H1 (cell line): ENCODE data around the gene PSD. TPM values are rescaled to one million over a fixed set of nuclear protein-coding genes. Genes with fewer than 3 reads are reported as not detected.

ENCODE experiments used
- CTCF ChIA-PET: fragments of 300-600 bp; sonication (Branson Sonifier 250); formaldehyde crosslinking; loops from one replicate; lab custom pipeline; 2021; ENCODE audit not compliant: partially characterized antibody; lab: Charles Lee
- POLR2A ChIA-PET: fragments of 300-600 bp; sonication (Branson Sonifier 250); formaldehyde crosslinking; loops from one replicate; lab custom pipeline; 2021; ENCODE audit warnings: inconsistent platforms; ENCODE audit not compliant: partially characterized antibody; lab: Charles Lee
- DNase-seq, 2 experiments: peaks; one replicate each; pipeline versions ENCODE4 v3.0.0 to v3.0.0-alpha.2; 2010 to 2022; ENCODE audit warnings: low spot score in 2 of 2, low read depth in 1 of 2, mixed read lengths in 1 of 2
- FAIRE-seq: peaks from 2 replicates; lab custom pipeline; 2011; peaks lifted over from hg19 to GRCh38; lab: Jason Lieb, UNC
- H2AFZ ChIP-seq: 2 replicates; pipeline ENCODE4 v1.8.1; 2012; ENCODE audit warnings: low read length, inconsistent platforms
- H2AK5ac ChIP-seq: 2 replicates; pipeline ENCODE4 v1.6.1; 2013; ENCODE audit warnings: low read depth, low read length
- H2BK120ac ChIP-seq: replicated peaks from 2 replicates; pipeline ENCODE3; 2013; ENCODE audit warnings: low read depth, low read length, inconsistent platforms
- H2BK12ac ChIP-seq: 2 replicates; pipeline ENCODE4 v1.6.1; 2013; ENCODE audit warnings: low read depth, low read length
- H2BK15ac ChIP-seq: 2 replicates; pipeline ENCODE4 v1.6.1; 2013; ENCODE audit warnings: low read length
- H2BK20ac ChIP-seq: 2 replicates; pipeline ENCODE4 v1.6.1; 2013; ENCODE audit warnings: low read length
- H2BK5ac ChIP-seq: 2 replicates; pipeline ENCODE4 v1.6.1; 2013; ENCODE audit warnings: low read depth, low read length
- H3K14ac ChIP-seq: 2 replicates; pipeline ENCODE4 v1.6.1; 2013; ENCODE audit warnings: inconsistent platforms; ENCODE audit not compliant: insufficient read length
- H3K18ac ChIP-seq: 2 replicates; pipeline ENCODE4 v1.6.1; 2013; ENCODE audit warnings: low read length; ENCODE audit errors: extremely low read depth
- H3K23ac ChIP-seq: 2 replicates; pipeline ENCODE4 v1.6.1; 2013; ENCODE audit warnings: inconsistent platforms; ENCODE audit not compliant: insufficient read length
- H3K23me2 ChIP-seq: 2 replicates; pipeline ENCODE4 v1.6.1; 2013; ENCODE audit warnings: low read depth, low read length
- H3K27ac ChIP-seq: 2 replicates; pipeline ENCODE4 v1.6.1; 2011; ENCODE audit warnings: low read depth, low read length, inconsistent platforms
- H3K27me3 ChIP-seq, 4 experiments: replicated peaks in 1 of 4; 1 replicate in 1 of 4; 2 replicates in 3 of 4; pipeline versions ENCODE4 v1.6.1 to v1.8.1; 2011 to 2013; ENCODE audit warnings: low read length in 3 of 4, mild to moderate bottlenecking in 3 of 4, inconsistent platforms in 2 of 4, mixed read lengths in 2 of 4, moderate library complexity in 1 of 4; ENCODE audit not compliant: control insufficient read depth in 3 of 4, insufficient read depth in 3 of 4; ENCODE audit errors: extremely low read depth in 1 of 4
- H3K36me3 ChIP-seq, 4 experiments: 2 replicates each; pipeline versions ENCODE4 v1.6.1 to v1.8.1; 2011 to 2013; ENCODE audit warnings: mild to moderate bottlenecking in 4 of 4, low read length in 3 of 4, moderate library complexity in 2 of 4, control low read depth in 1 of 4, inconsistent platforms in 1 of 4; ENCODE audit not compliant: insufficient read depth in 4 of 4, control insufficient read depth in 2 of 4
- H3K4ac ChIP-seq: replicated peaks from 2 replicates; pipeline ENCODE3; 2013; ENCODE audit warnings: low read length, low read depth, mixed read lengths, inconsistent platforms; ENCODE audit not compliant: insufficient read length
- H3K4me1 ChIP-seq, 4 experiments: replicated peaks in 1 of 4; 1 replicate in 1 of 4; 2 replicates in 3 of 4; pipeline versions ENCODE4 v1.6.1 to v1.8.1; 2011 to 2013; ENCODE audit warnings: low read length in 3 of 4, inconsistent platforms in 2 of 4, mixed read lengths in 1 of 4; ENCODE audit not compliant: insufficient read depth in 4 of 4, control insufficient read depth in 3 of 4
- H3K4me2 ChIP-seq, 2 experiments: 2 replicates each; pipeline versions ENCODE4 v1.6.1 to v1.8.1; 2011 to 2013; ENCODE audit warnings: low read depth in 2 of 2, low read length in 2 of 2, control low read depth in 1 of 2, inconsistent platforms in 1 of 2, mild to moderate bottlenecking in 1 of 2; ENCODE audit not compliant: insufficient read depth in 1 of 2
- H3K4me3 ChIP-seq, 4 experiments: fragments of 200-600, 300-600 bp in 1 of 4; sonication (generic), shearing (Covaris generic), sonication (Bioruptor Twin) in 1 of 4; 2 replicates each; pipeline versions ENCODE4 v1.5.1 to v1.8.1; 2011 to 2016; ENCODE audit warnings: low read length in 4 of 4, low read depth in 3 of 4, control low read depth in 2 of 4, inconsistent platforms in 2 of 4, mild to moderate bottlenecking in 2 of 4, mixed read lengths in 1 of 4, moderate library complexity in 1 of 4; ENCODE audit not compliant: insufficient read depth in 2 of 4; ENCODE audit errors: extremely low read depth in 1 of 4
- H3K56ac ChIP-seq: replicated peaks from 2 replicates; pipeline ENCODE3; 2013; ENCODE audit warnings: low read depth, mild to moderate bottlenecking, mixed read lengths, low read length, inconsistent platforms; ENCODE audit not compliant: insufficient read length
- H3K79me1 ChIP-seq: 2 replicates; pipeline ENCODE4 v1.6.1; 2013; ENCODE audit warnings: low read depth, low read length, control low read depth
- H3K79me2 ChIP-seq, 2 experiments: 2 replicates each; pipeline versions ENCODE4 v1.6.1 to v1.8.1; 2012 to 2013; ENCODE audit warnings: low read length in 2 of 2, mild to moderate bottlenecking in 2 of 2, inconsistent platforms in 1 of 2; ENCODE audit not compliant: insufficient read depth in 2 of 2, control insufficient read depth in 1 of 2
- H3K9ac ChIP-seq, 4 experiments: replicated peaks in 1 of 4; 1 replicate in 1 of 4; 2 replicates in 3 of 4; pipeline versions ENCODE4 v1.6.1 to v1.8.1; 2011 to 2013; ENCODE audit warnings: low read depth in 3 of 4, low read length in 3 of 4, control low read depth in 2 of 4, mild to moderate bottlenecking in 2 of 4, moderate library complexity in 2 of 4, inconsistent platforms in 1 of 4; ENCODE audit errors: extremely low read depth in 1 of 4
- H3K9me3 ChIP-seq, 2 experiments: 2 replicates each; pipeline versions ENCODE4 v1.6.1 to v1.8.1; 2012 to 2013; ENCODE audit warnings: mild to moderate bottlenecking in 2 of 2, moderate library complexity in 2 of 2, control low read depth in 1 of 2, inconsistent platforms in 1 of 2, low read depth in 1 of 2, low read length in 1 of 2, mixed read lengths in 1 of 2; ENCODE audit not compliant: insufficient read depth in 2 of 2
- H4K20me1 ChIP-seq, 2 experiments: replicated peaks in 1 of 2; 2 replicates each; pipeline versions ENCODE3 to v1.8.1; 2011 to 2013; ENCODE audit warnings: inconsistent platforms in 2 of 2, low read length in 2 of 2, mild to moderate bottlenecking in 1 of 2; ENCODE audit not compliant: insufficient read depth in 2 of 2, control insufficient read depth in 1 of 2
- H4K5ac ChIP-seq: 2 replicates; pipeline ENCODE4 v1.6.1; 2013; ENCODE audit warnings: low read length, low read depth, mixed read lengths, inconsistent platforms; ENCODE audit not compliant: insufficient read length
- H4K8ac ChIP-seq: 2 replicates; pipeline ENCODE4 v1.8.0; 2013; ENCODE audit warnings: mild to moderate bottlenecking, moderate library complexity, low read length, inconsistent platforms; ENCODE audit not compliant: insufficient read depth; ENCODE audit errors: extremely low read depth
- H4K91ac ChIP-seq: replicated peaks from 2 replicates; pipeline ENCODE3; 2013; ENCODE audit warnings: low read length, mixed read lengths, inconsistent platforms; ENCODE audit not compliant: insufficient read length
- CEBPB ChIP-seq: IDR thresholded peaks from 2 replicates; pipeline ENCODE4 v1.6.1; 2012; ENCODE audit warnings: low read depth, low read length
- EGR1 ChIP-seq: IDR thresholded peaks from 2 replicates; pipeline ENCODE4 v1.6.1; 2011; ENCODE audit warnings: low read depth, low read length, borderline replicate concordance
- HDAC2 ChIP-seq, 2 experiments: fragments of 300-600 bp in 1 of 2; sonication (generic) in 1 of 2; IDR thresholded peaks; 2 replicates each; pipeline ENCODE4 v1.6.1; 2011 to 2012; ENCODE audit warnings: low read depth in 2 of 2, low read length in 2 of 2, mild to moderate bottlenecking in 2 of 2, moderate library complexity in 2 of 2, borderline replicate concordance in 1 of 2, inconsistent platforms in 1 of 2
- KDM5A ChIP-seq: fragments of 200-600 bp; IDR thresholded peaks from 2 replicates; pipeline ENCODE4 v1.7.1; 2012; ENCODE audit warnings: mild to moderate bottlenecking, low read length, inconsistent platforms, mixed read lengths
- POLR2A ChIP-seq, 2 experiments: IDR thresholded peaks; 1 replicate in 1 of 2; 2 replicates in 1 of 2; pipeline ENCODE4 v1.6.1; 2011; ENCODE audit warnings: low read depth in 2 of 2, low read length in 2 of 2, mild to moderate bottlenecking in 2 of 2; ENCODE audit errors: control extremely low read depth in 1 of 2
- RFX5 ChIP-seq: IDR thresholded peaks from 2 replicates; pipeline ENCODE4 v1.6.1; 2011; ENCODE audit warnings: low read depth, low read length, improper control_type of control experiment, borderline replicate concordance
- SIN3A ChIP-seq, 2 experiments: IDR thresholded peaks in 1 of 2; conservative IDR thresholded peaks in 1 of 2; 2 replicates each; pipeline ENCODE4 v1.6.1; 2011 to 2012; ENCODE audit warnings: low read length in 2 of 2, improper control_type of control experiment in 1 of 2, low read depth in 1 of 2, mild to moderate bottlenecking in 1 of 2
- SIRT6 ChIP-seq: IDR thresholded peaks from one replicate; pipeline ENCODE4 v1.7.1; 2012; ENCODE audit warnings: low read length, inconsistent platforms
- TBP ChIP-seq: IDR thresholded peaks from 2 replicates; pipeline ENCODE4 v1.6.1; 2011; ENCODE audit warnings: low read depth, low read length, improper control_type of control experiment
- WGBS, 2 experiments: shearing (Covaris generic) in 1 of 2; methylation state at CpG; one replicate each; pipeline versions ENCODE4 v1.1.6 to v1.1.7; 2013 to 2015; ENCODE audit warnings: low lambda C conversion rate in 2 of 2, mixed read lengths in 2 of 2, inconsistent platforms in 1 of 2, low coverage in 1 of 2, missing lambda C conversion rate in 1 of 2; ENCODE audit not compliant: insufficient replicate concordance in 2 of 2, insufficient coverage in 1 of 2, insufficient read length in 1 of 2; ENCODE audit errors: extremely low coverage in 1 of 2, missing lambda C conversion rate in 1 of 2; 5-methylcytosine and 5-hydroxymethylcytosine counted together
- polyA plus RNA-seq, 7 experiments: library from polyadenylated mRNA; depleted of rRNA in 3 of 7; stranded (reverse) in 5 of 7; unstranded in 2 of 7; fragments of >200 nt in 5 of 7; fragments of 200-250 nt in 2 of 7; gene quantifications; 1 replicate in 5 of 7; 2 replicates in 1 of 7; 4 replicates in 1 of 7; pipeline versions ENCODE4 v1.2.1 to v1.2.3, GENCODE V29; 2011 to 2013; ENCODE audit warnings: missing spikeins in 2 of 7, mixed read lengths in 2 of 7
- total RNA-seq: library from RNA; stranded (reverse); fragmentation: NEBNext Ultra II Directional; extraction: Animal tissue kit (Norgen Biotek cat#: 25700); gene quantifications from 2 replicates; pipeline ENCODE4 v1.2.1, GENCODE V29; 2021

PSD gene
- total and polyA plus RNA-seq, 2 of the 8 experiments (the other 6 are each of a cell fraction or from before 2014, with no cell fraction given): 5.4 to 6.0 TPM

GRCh38 chr10:102423372-102423968 lies 4.9 kb upstream of the PSD start:
- Histone ChIP-seq H3K56ac (no peak overlapping the region), H2BK12ac (no peak overlapping the region), H4K8ac (no peak overlapping the region), H3K14ac (no peak overlapping the region), H2AFZ (no peak overlapping the region), H3K79me1 (no peaks in the 10 kb centered on the region), H3K4me1 (peaks cover 0 to 16% (median 6%) of the 10 kb centered on the region in 4 experiments; a peak in 4 of 7 replicates), H3K79me2 (no peaks in the 10 kb centered on the region), H3K9me3 (no peaks in the 10 kb centered on the region), H3K9ac (no peak overlapping the region), H3K4me3 (no peak overlapping the region), H2BK5ac (no peak overlapping the region), H3K23ac (no peak overlapping the region), H4K20me1 (peaks cover 5 to 9% of the 10 kb centered on the region in 2 experiments), H3K36me3 (0 out of 8 replicates have a peak, but pooled peaks cover 0 to 3% (median 0%) of the 10 kb centered on the region in 4 experiments), H4K91ac (no peak overlapping the region), H3K4me2 (no peak overlapping the region), H2BK20ac (0 out of 2 replicates have a peak overlapping the region, but pooled peaks have one; percentile 32), H2BK15ac (no peak overlapping the region), H2BK120ac (no peak overlapping the region), H3K4ac (no peak overlapping the region), H3K23me2 (peaks cover 27% of the 10 kb centered on the region), H2AK5ac (no peak overlapping the region), H3K18ac (no peak overlapping the region), H4K5ac (no peak overlapping the region), H3K27ac (no peak overlapping the region), H3K27me3 (no peaks in the 10 kb centered on the region)
- no peak for DNase-seq
- POLR2A ChIA-PET: interaction anchor here (1.6 to 7.9 kb wide), 8 partner anchors 7 to 39 kb away, joined by 3 to 56 read pairs (median 40); partner anchors contain the start of genes C10orf95 and CUEDC2
- no peak for FAIRE-seq
- CTCF ChIA-PET: interaction anchor here (0.6 to 9.5 kb wide), 30 partner anchors 8 to 251 kb away, joined by 3 to 78 read pairs (median 5); partner anchors contain the start of genes C10orf95 and CUEDC2
- no peak for TF ChIP-seq SIN3A (conservative IDR thresholded peaks at IDR 0.05 in 1 of 2, IDR thresholded peaks at IDR 0.05 in 1 of 2; ENCODE audit: low read depth in 1 of 2, low read length in 2 of 2)
- no peak for TF ChIP-seq TBP
- no peak for TF ChIP-seq CEBPB
- no peak for TF ChIP-seq POLR2A (IDR thresholded peaks at IDR 0.05; ENCODE audit: control extremely low read depth in 1 of 2, low read depth in 2 of 2, low read length in 2 of 2)
- TF ChIP-seq HDAC2 (IDR thresholded peaks at IDR 0.05; ENCODE audit: borderline replicate concordance in 1 of 2, low read depth in 2 of 2, low read length in 2 of 2): no peak
- no peak for TF ChIP-seq KDM5A
- TF ChIP-seq RFX5: no peak
- TF ChIP-seq EGR1: no peak
- TF ChIP-seq SIRT6: no peak
- WGBS, 2 experiments: 96% methylated on average over 13 of the region's 13 CpGs; no CpG with 5 or more reads in 1 of the 2 experiments
